HL-60 (cell line): ENCODE measurements around the gene OSBPL6.

Experiments
- CTCF ChIP-seq: IDR thresholded peaks from one replicate; pipeline ENCODE4 v1.5.1; 2011; ENCODE audit warnings: low read length, control low read depth, inconsistent platforms; ENCODE audit not compliant: insufficient read depth
- SPI1 ChIP-seq: IDR thresholded peaks from 2 replicates; pipeline ENCODE4 v1.6.1; 2012; ENCODE audit warnings: low read depth, mild to moderate bottlenecking, borderline replicate concordance

DNA sequence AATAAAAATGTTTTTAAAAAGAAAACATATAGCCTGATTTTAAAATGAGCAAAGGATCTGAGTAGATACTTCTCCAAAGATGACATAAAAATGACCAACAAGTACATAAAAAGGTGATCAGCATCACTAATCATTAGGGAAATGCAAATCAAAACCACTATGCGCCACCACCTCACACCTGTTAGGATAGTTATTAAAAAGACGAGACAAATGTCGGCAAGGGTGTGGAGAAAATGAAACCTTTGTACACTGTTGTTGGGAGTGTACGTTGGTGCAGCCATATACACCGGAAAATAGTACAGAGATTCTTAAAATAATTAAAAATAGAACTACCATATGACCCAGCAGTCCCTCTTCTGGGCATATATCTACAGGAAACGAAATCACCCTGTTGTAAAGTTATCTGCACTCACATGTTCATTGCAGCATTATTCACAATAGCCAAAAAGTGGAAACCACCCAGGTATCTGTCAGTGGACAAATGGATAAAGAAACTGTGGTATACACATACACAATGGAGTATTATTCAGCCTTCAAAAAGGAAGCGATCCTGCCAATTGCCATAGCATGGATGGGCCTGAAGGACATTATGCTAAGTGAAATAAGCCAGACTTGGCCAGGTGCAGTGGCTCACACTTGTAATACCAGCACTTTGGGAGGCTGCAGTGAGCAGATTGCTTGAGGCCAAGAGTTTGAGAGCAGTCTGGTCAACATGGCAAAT is 165.0 kb downstream of the OSBPL6 start:
- TF ChIP-seq CTCF (no peak), SPI1 (no peak)
